B cell (primary cell): Measurements from ENCODE around the gene ACAP2. TPM values are rescaled to one million over a fixed set of nuclear protein-coding genes. Genes with fewer than 3 reads are reported as not detected.

ENCODE experiments used
- ATAC-seq: fragments of 200-7000 bp; cut with Tn5 transposase; one replicate; pipeline ENCODE4 v1.10.0; 2021; ENCODE audit warnings: low read depth, mild to moderate bottlenecking, moderate number of reproducible peaks, moderate library complexity
- CTCF ChIA-PET: fragments of 350-600 bp; sonication (Branson Sonifier 250); formaldehyde crosslinking; loops from one replicate; lab custom pipeline; 2021; ENCODE audit warnings: antibody characterized with exemption, inconsistent platforms; lab: Charles Lee
- POLR2A ChIA-PET: fragments of 350-600 bp; sonication (Branson Sonifier 250); formaldehyde crosslinking; loops from one replicate; lab custom pipeline; 2021; ENCODE audit warnings: antibody characterized with exemption; lab: Charles Lee
- DNase-seq: peaks from one replicate; pipeline ENCODE4 v3.0.0; 2013
- H2AFZ ChIP-seq: 2 replicates; pipeline ENCODE4 v1.6.1; 2012; ENCODE audit warnings: mild to moderate bottlenecking, low read depth, low read length; ENCODE audit not compliant: insufficient read depth, poor library complexity, severe bottlenecking
- H3K27ac ChIP-seq, 2 donors: 1 replicate in 1 of 2; 2 replicates in 1 of 2; pipeline ENCODE4 v1.5.1; 2012 to 2013; ENCODE audit warnings: low read length in 2 of 2, mild to moderate bottlenecking in 2 of 2, moderate library complexity in 1 of 2
- H3K27me3 ChIP-seq, 4 experiments: fragments of 200-600 bp in 1 of 4; sonication (generic) in 1 of 4; replicated peaks in 1 of 4; 1 replicate in 2 of 4; 2 replicates in 2 of 4; pipeline versions ENCODE4 v1.6.1 to v1.7.0; 2013 to 2016; ENCODE audit warnings: low read length in 3 of 4, mild to moderate bottlenecking in 2 of 4, mixed read lengths in 1 of 4, moderate library complexity in 1 of 4; ENCODE audit not compliant: insufficient read depth in 4 of 4, control insufficient read depth in 3 of 4; ENCODE audit errors: control extremely low read depth in 1 of 4
- H3K36me3 ChIP-seq, 2 experiments: replicated peaks in 1 of 2; 1 replicate in 1 of 2; 2 replicates in 1 of 2; pipeline versions ENCODE4 v1.6.1 to v1.7.1; 2013; ENCODE audit warnings: low read length in 1 of 2; ENCODE audit not compliant: insufficient read depth in 2 of 2, control insufficient read depth in 1 of 2; ENCODE audit errors: control extremely low read depth in 1 of 2, extremely low read depth in 1 of 2
- H3K4me1 ChIP-seq, 2 donors: fragments of 200-600 bp in 1 of 2; sonication (generic) in 1 of 2; 1 replicate in 1 of 2; 2 replicates in 1 of 2; pipeline versions ENCODE4 v1.5.1 to v1.6.1; 2013 to 2017; ENCODE audit warnings: low read length in 2 of 2; ENCODE audit not compliant: control insufficient read depth in 2 of 2, insufficient read depth in 2 of 2
- H3K4me2 ChIP-seq: replicated peaks from 2 replicates; pipeline ENCODE3; 2012; ENCODE audit warnings: mild to moderate bottlenecking, low read depth, low read length; ENCODE audit not compliant: poor library complexity, severe bottlenecking
- H3K4me3 ChIP-seq, 5 experiments: fragments of 200-600 bp in 1 of 5; sonication (generic) in 1 of 5; 1 replicate in 3 of 5; 2 replicates in 2 of 5; pipeline versions ENCODE4 v1.5.1 to v1.7.0; 2011 to 2016; ENCODE audit warnings: low read length in 4 of 5, mild to moderate bottlenecking in 4 of 5, low read depth in 2 of 5, control low read depth in 1 of 5, moderate library complexity in 1 of 5; ENCODE audit not compliant: insufficient read depth in 1 of 5; ENCODE audit errors: control extremely low read depth in 1 of 5, extremely low read depth in 1 of 5
- H3K79me2 ChIP-seq: fragments of 200-600 bp; sonication (generic); one replicate; pipeline ENCODE4 v1.6.0; 2016; ENCODE audit warnings: low read length; ENCODE audit not compliant: control insufficient read depth, insufficient read depth
- H3K9ac ChIP-seq: fragments of 200-600 bp; sonication (generic); 2 replicates; pipeline ENCODE4 v1.6.1; 2017; ENCODE audit warnings: mild to moderate bottlenecking, low read length, moderate library complexity
- H3K9me3 ChIP-seq, 3 donors: one replicate each; pipeline versions ENCODE4 v1.6.1 to v1.7.1; 2013; ENCODE audit warnings: low read length in 2 of 3; ENCODE audit not compliant: control insufficient read depth in 2 of 3, insufficient read depth in 1 of 3; ENCODE audit errors: control extremely low read depth in 1 of 3
- H4K20me1 ChIP-seq: 2 replicates; pipeline ENCODE4 v1.6.0; 2012; ENCODE audit warnings: mild to moderate bottlenecking, low read length; ENCODE audit not compliant: insufficient read depth, control insufficient read depth, poor library complexity, severe bottlenecking
- H3K27ac Mint-ChIP-seq: one replicate; pipeline ENCODE4 v1.8.0; 2021; ENCODE audit warnings: mixed read lengths
- H3K27me3 Mint-ChIP-seq: one replicate; pipeline ENCODE4 v1.8.0; 2021; ENCODE audit warnings: mixed read lengths
- H3K4me1 Mint-ChIP-seq: one replicate; pipeline ENCODE4 v1.8.0; 2021; ENCODE audit warnings: mixed read lengths
- H3K4me3 Mint-ChIP-seq: one replicate; pipeline ENCODE4 v1.8.0; 2021; ENCODE audit warnings: mixed read lengths
- H3K9me3 Mint-ChIP-seq: one replicate; pipeline ENCODE4 v1.8.0; 2022; ENCODE audit warnings: mixed read lengths; ENCODE audit not compliant: insufficient read depth
- EZH2 ChIP-seq: IDR thresholded peaks from 2 replicates; pipeline ENCODE4 v1.6.1; 2012; ENCODE audit warnings: borderline replicate concordance, low read depth, mild to moderate bottlenecking, moderate library complexity, low read length; ENCODE audit not compliant: insufficient read depth, poor library complexity, severe bottlenecking
- WGBS: methylation state at CpG from one replicate; pipeline ENCODE4 v1.1.5; 2013; ENCODE audit warnings: missing lambda C conversion rate; ENCODE audit not compliant: insufficient coverage; 5-methylcytosine and 5-hydroxymethylcytosine counted together
- intact Hi-C: fragments of 100-400 bp; cut with micrococcal nuclease; formaldehyde crosslinking; loops from one replicate; pipeline ENCODE4 v1.10.0; 2022
- polyA plus RNA-seq: library from polyadenylated mRNA; depleted of rRNA; stranded (reverse); fragments of >200 nt; gene quantifications from 2 replicates; pipeline ENCODE4 v1.2.3, GENCODE V29; 2012
- total RNA-seq, 2 donors: library from RNA; stranded (reverse); fragments of 120-200 nt in 1 of 2; gene quantifications; 1 replicate in 1 of 2; 2 replicates in 1 of 2; pipeline versions ENCODE4 v1.2.3 to v1.2.4, GENCODE V29; 2013 to 2022
- TF ChIP-seq, protein P1 (sequence below): fragments of 200-600 bp; IDR thresholded peaks from one replicate; pipeline ENCODE4 v1.8.0; 2022; ENCODE audit warnings: antibody characterized with exemption, mild to moderate bottlenecking

The ACAP2 gene
- total and polyA plus RNA-seq, 2 donors (not counting 1 experiment from before 2014, with no cell fraction given), result 18.6 to 113 TPM

DNA sequence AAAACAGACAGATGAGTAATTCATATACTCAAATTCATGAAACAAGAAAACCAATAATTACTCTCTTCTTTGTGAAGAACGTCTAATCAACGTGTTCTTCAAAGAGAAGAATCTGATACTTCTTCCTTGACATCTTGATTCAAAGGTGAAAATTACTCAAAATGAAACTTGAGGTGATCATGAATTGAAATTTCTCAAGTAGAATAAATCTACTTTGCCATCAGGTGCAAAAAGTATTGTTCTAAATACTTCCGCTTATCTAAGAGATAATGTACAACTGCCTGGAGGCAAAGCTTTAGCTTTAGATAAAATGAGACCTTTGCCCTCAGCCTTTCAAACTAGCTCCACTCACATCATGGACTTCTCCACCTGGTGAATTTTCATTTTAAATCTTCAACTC lies 158.0 kb downstream of the ACAP2 start:
- CTCF ChIA-PET, result no interaction called here
- H3K4me3 ChIP-seq, result no peak overlapping the region
- peaks cover 5% of the 10 kb centered on the region for H4K20me1 ChIP-seq
- Mint-ChIP-seq H3K4me3 (no peak overlapping the region), H3K9me3 (no peaks in the 10 kb centered on the region), H3K4me1 (no peaks in the 10 kb centered on the region), H3K27me3 (no peaks in the 10 kb centered on the region), H3K27ac (no peak overlapping the region)
- no peaks in the 10 kb centered on the region for H3K27me3 ChIP-seq
- POLR2A ChIA-PET, result no interaction called here
- no peak overlapping the region for H3K4me2 ChIP-seq
- DNase-seq (no peak), ATAC-seq (no peak)
- no peaks in the 10 kb centered on the region for H3K4me1 ChIP-seq
- intact Hi-C loops, result loop anchor here (5.0 kb wide), 1 partner anchor 37 kb away; no protein-coding TSS in a partner anchor
- no peak overlapping the region for H3K27ac ChIP-seq
- no peak overlapping the region for H2AFZ ChIP-seq
- peaks cover 24 to 53% of the 10 kb centered on the region in 2 experiments for H3K36me3 ChIP-seq
- no peaks in the 10 kb centered on the region for H3K9me3 ChIP-seq
- no peaks in the 10 kb centered on the region for H3K79me2 ChIP-seq
- H3K9ac ChIP-seq, result no peak overlapping the region
- WGBS, result no CpG with 5 or more reads among the region's 3 CpGs
- no peak for TF ChIP-seq EZH2
- TF ChIP-seq, protein P1, sequence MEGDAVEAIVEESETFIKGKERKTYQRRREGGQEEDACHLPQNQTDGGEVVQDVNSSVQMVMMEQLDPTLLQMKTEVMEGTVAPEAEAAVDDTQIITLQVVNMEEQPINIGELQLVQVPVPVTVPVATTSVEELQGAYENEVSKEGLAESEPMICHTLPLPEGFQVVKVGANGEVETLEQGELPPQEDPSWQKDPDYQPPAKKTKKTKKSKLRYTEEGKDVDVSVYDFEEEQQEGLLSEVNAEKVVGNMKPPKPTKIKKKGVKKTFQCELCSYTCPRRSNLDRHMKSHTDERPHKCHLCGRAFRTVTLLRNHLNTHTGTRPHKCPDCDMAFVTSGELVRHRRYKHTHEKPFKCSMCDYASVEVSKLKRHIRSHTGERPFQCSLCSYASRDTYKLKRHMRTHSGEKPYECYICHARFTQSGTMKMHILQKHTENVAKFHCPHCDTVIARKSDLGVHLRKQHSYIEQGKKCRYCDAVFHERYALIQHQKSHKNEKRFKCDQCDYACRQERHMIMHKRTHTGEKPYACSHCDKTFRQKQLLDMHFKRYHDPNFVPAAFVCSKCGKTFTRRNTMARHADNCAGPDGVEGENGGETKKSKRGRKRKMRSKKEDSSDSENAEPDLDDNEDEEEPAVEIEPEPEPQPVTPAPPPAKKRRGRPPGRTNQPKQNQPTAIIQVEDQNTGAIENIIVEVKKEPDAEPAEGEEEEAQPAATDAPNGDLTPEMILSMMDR, result no peak

DNA sequence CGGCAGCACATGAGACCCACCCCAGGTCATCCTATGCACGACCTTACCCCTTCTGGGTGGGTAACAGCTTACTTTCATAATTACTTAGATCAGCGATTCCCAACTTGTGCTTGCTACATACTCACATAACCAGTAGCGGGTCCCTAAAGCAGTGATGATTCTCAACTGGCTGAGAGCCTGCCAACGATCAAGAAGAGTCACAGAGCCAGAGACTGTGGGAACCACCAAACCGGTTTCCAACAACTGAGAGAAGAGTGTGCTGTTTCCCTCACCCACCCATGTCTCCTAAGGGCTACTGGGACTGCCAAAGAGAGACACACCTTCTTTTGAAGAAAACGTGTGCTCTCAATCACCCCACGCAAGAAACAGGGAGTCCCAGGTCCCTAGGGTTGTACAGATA lies 159.9 kb downstream of the ACAP2 start:
- Histone ChIP-seq H4K20me1 (peaks cover 5% of the 10 kb centered on the region), H3K4me2 (no peak overlapping the region), H3K36me3 (peaks cover 21 to 49% of the 10 kb centered on the region in 2 experiments), H3K9ac (no peak overlapping the region), H3K9me3 (no peaks in the 10 kb centered on the region), H3K27ac (no peak overlapping the region), H3K27me3 (no peaks in the 10 kb centered on the region), H3K79me2 (no peaks in the 10 kb centered on the region), H3K4me1 (no peaks in the 10 kb centered on the region), H2AFZ (no peak overlapping the region), H3K4me3 (no peak overlapping the region)
- H3K4me1 Mint-ChIP-seq, result no peaks in the 10 kb centered on the region
- WGBS, result 100% methylated on average over 2 of the region's 8 CpGs
- no peaks in the 10 kb centered on the region for H3K27me3 Mint-ChIP-seq
- intact Hi-C loops, result no loop called here
- no peaks in the 10 kb centered on the region for H3K9me3 Mint-ChIP-seq
- CTCF ChIA-PET, result interaction anchor here (0.8 kb wide), 1 partner anchor 811 kb away, joined by 3 read pairs; no protein-coding TSS in a partner anchor
- POLR2A ChIA-PET, result no interaction called here
- DNase-seq, result no peak
- ATAC-seq, result no peak
- no peak overlapping the region for H3K27ac Mint-ChIP-seq
- H3K4me3 Mint-ChIP-seq, result no peak overlapping the region
- TF ChIP-seq, protein P1, result no peak
- no peak for TF ChIP-seq EZH2
